Endodermal cell (in vitro differentiated cells): ENCODE data around the gene FBXO7. TPM values are rescaled to one million over a fixed set of nuclear protein-coding genes. Genes with fewer than 3 reads are reported as not detected.

Experiments used
- DNase-seq: peaks from one replicate; pipeline ENCODE4 v3.0.0-alpha.2; 2017
- H3K27ac ChIP-seq: 2 replicates; pipeline ENCODE4 v1.5.1; 2013; ENCODE audit warnings: mild to moderate bottlenecking, low read depth, low read length, moderate library complexity
- H3K27me3 ChIP-seq: 2 replicates; pipeline ENCODE4 v1.6.1; 2013; ENCODE audit warnings: mild to moderate bottlenecking, low read length, moderate library complexity; ENCODE audit not compliant: insufficient read depth, control insufficient read depth, poor library complexity, severe bottlenecking
- H3K36me3 ChIP-seq: 2 replicates; pipeline ENCODE4 v1.7.0; 2013; ENCODE audit warnings: mild to moderate bottlenecking, low read length, moderate library complexity; ENCODE audit not compliant: control insufficient read depth, insufficient read depth
- H3K4me1 ChIP-seq: one replicate; pipeline ENCODE4 v1.7.0; 2013; ENCODE audit warnings: low read length; ENCODE audit not compliant: control insufficient read depth, insufficient read depth
- H3K4me3 ChIP-seq: 2 replicates; pipeline ENCODE4 v1.5.1; 2013; ENCODE audit warnings: mild to moderate bottlenecking, low read length, moderate library complexity
- H3K9ac ChIP-seq: 2 replicates; pipeline ENCODE4 v1.6.1; 2013; ENCODE audit warnings: mild to moderate bottlenecking, low read length, moderate library complexity; ENCODE audit not compliant: poor library complexity, severe bottlenecking; ENCODE audit errors: extremely low read depth
- H3K9me3 ChIP-seq: 2 replicates; pipeline ENCODE4 v1.6.1; 2013; ENCODE audit warnings: mild to moderate bottlenecking, low read length, moderate library complexity; ENCODE audit not compliant: control insufficient read depth
- H3K27ac Mint-ChIP-seq: 2 replicates; pipeline ENCODE4 v1.8.0; 2020; ENCODE audit warnings: mixed read lengths
- H3K27me3 Mint-ChIP-seq: 2 replicates; pipeline ENCODE4 v1.8.0; 2021; ENCODE audit warnings: mild to moderate bottlenecking, mixed read lengths; ENCODE audit not compliant: insufficient read depth
- H3K36me3 Mint-ChIP-seq: 2 replicates; pipeline ENCODE4 v1.8.0; 2020; ENCODE audit warnings: low read depth, mixed read lengths
- H3K4me1 Mint-ChIP-seq: 2 replicates; pipeline ENCODE4 v1.8.0; 2020; ENCODE audit warnings: mixed read lengths
- H3K4me3 Mint-ChIP-seq: 2 replicates; pipeline ENCODE4 v1.8.0; 2020; ENCODE audit warnings: mild to moderate bottlenecking, moderate library complexity, mixed read lengths
- H3K9me3 Mint-ChIP-seq: 2 replicates; pipeline ENCODE4 v1.8.0; 2020; ENCODE audit warnings: mild to moderate bottlenecking, mixed read lengths
- CTCF ChIP-seq: fragments of 200-600 bp; sonication (generic); conservative IDR thresholded peaks from 2 replicates; pipeline ENCODE4 v1.5.0; 2021; ENCODE audit warnings: antibody characterized with exemption, mild to moderate bottlenecking
- WGBS, 2 experiments: methylation state at CpG; one replicate each; pipeline versions ENCODE4 v1.1.5 to v1.1.7; 2013; ENCODE audit warnings: missing lambda C conversion rate in 2 of 2, mixed read lengths in 1 of 2; ENCODE audit not compliant: insufficient coverage in 1 of 2, insufficient read length in 1 of 2; 5-methylcytosine and 5-hydroxymethylcytosine counted together
- total RNA-seq, 2 donors: library from RNA; stranded (reverse); fragmentation: NEBNext Ultra II Directional in 1 of 2; extraction: Animal tissue kit (Norgen Biotek cat#: 25700) in 1 of 2; gene quantifications; 2 replicates in 1 of 2; 3 replicates in 1 of 2; pipeline ENCODE4 v1.2.1, GENCODE V29; 2021

The FBXO7 gene
- total RNA-seq, 2 donors from 2014 or later, result 84.8 to 120 TPM

- H3K9me3 ChIP-seq, result peaks cover 31% of the 10 kb centered on the region
- Mint-ChIP-seq H3K27me3 (no peaks in the 10 kb centered on the region), H3K4me3 (no peak overlapping the region), H3K9me3 (peaks cover 12% of the 10 kb centered on the region), H3K4me1 (no peaks in the 10 kb centered on the region), H3K36me3 (peaks cover 56% of the 10 kb centered on the region), H3K27ac (no peak overlapping the region)
- no peak overlapping the region for H3K27ac ChIP-seq
- no peaks in the 10 kb centered on the region for H3K27me3 ChIP-seq
- TF ChIP-seq CTCF, result no peak
- H3K4me3 ChIP-seq, result no peak overlapping the region
- H3K9ac ChIP-seq, result no peak overlapping the region
- H3K36me3 ChIP-seq, result peaks cover 63% of the 10 kb centered on the region
- H3K4me1 ChIP-seq, result no peaks in the 10 kb centered on the region
- 100% methylated on average over 1 to 3 of the region's 3 CpGs for WGBS, 2 experiments
- DNase-seq, result no peak
Observed at GRCh38 chr22:32517488-32517887, 42.9 kb downstream of the FBXO7 start.

- no peak overlapping the region for H3K27ac Mint-ChIP-seq
- H3K36me3 Mint-ChIP-seq, result peaks cover 54% of the 10 kb centered on the region
- no peaks in the 10 kb centered on the region for H3K27me3 Mint-ChIP-seq
- H3K4me3 Mint-ChIP-seq, result no peak overlapping the region
- DNase-seq, result no peak
- H3K9me3 Mint-ChIP-seq, result peaks cover 12% of the 10 kb centered on the region
- H3K4me1 Mint-ChIP-seq, result no peaks in the 10 kb centered on the region
- peaks cover 31% of the 10 kb centered on the region for H3K9me3 ChIP-seq
- no peak overlapping the region for H3K4me3 ChIP-seq
- H3K27ac ChIP-seq, result no peak overlapping the region
- H3K4me1 ChIP-seq, result no peaks in the 10 kb centered on the region
- H3K9ac ChIP-seq, result no peak overlapping the region
- peaks cover 60% of the 10 kb centered on the region for H3K36me3 ChIP-seq
- TF ChIP-seq CTCF, result no peak
- 84 to 91% methylated on average over 6 to 8 of the region's 8 CpGs for WGBS, 2 experiments
- H3K27me3 ChIP-seq, result no peaks in the 10 kb centered on the region
Observed at GRCh38 chr22:32517921-32518320, 43.3 kb downstream of the FBXO7 start.

GRCh38 chr22:32518381-32518780, 43.8 kb downstream of the FBXO7 start:
- TF ChIP-seq CTCF, result no peak
- Mint-ChIP-seq H3K36me3 (peaks cover 50% of the 10 kb centered on the region), H3K4me1 (no peaks in the 10 kb centered on the region), H3K9me3 (peaks cover 12% of the 10 kb centered on the region), H3K4me3 (no peak overlapping the region), H3K27ac (no peak overlapping the region), H3K27me3 (no peaks in the 10 kb centered on the region)
- no peak overlapping the region for H3K27ac ChIP-seq
- no peak overlapping the region for H3K4me3 ChIP-seq
- WGBS, 2 experiments, result no CpG with 5 or more reads among the region's 1 CpG
- peaks cover 56% of the 10 kb centered on the region for H3K36me3 ChIP-seq
- H3K9me3 ChIP-seq, result peaks cover 31% of the 10 kb centered on the region
- no peaks in the 10 kb centered on the region for H3K27me3 ChIP-seq
- H3K4me1 ChIP-seq, result no peaks in the 10 kb centered on the region
- no peak overlapping the region for H3K9ac ChIP-seq
- DNase-seq, result no peak
